T47D (cell line): ENCODE results near the gene OR2S2.
"Not testable (repeated sequence)": the region's sequence is repeated elsewhere in the genome, so short reads cannot be mapped to it uniquely, and the experiment has no call there.

Experiments
- DNase-seq, 2 experiments: peaks; one replicate each; pipeline versions ENCODE4 v3.0.0 to v3.0.0-alpha.2; 2011 to 2012; ENCODE audit warnings: low read depth in 1 of 2, low spot score in 1 of 2
- JUND ChIP-seq: IDR thresholded peaks from 2 replicates; pipeline ENCODE4 v1.6.1; 2012; ENCODE audit warnings: low read depth
- in situ Hi-C: cut with HindIII; loops from 2 replicates; pipeline ENCODE4 v1.10.0; 2016; ENCODE audit warnings: low sequenced_read_pairs, low pct_unique_long_range_greater_than_20kb

OR2S2 gene

GRCh38 chr9:35958104-35958837, at the start of gene OR2S2:
TSS of gene OR2S2 (minus strand) at chr9:35958154. CDS start at chr9:35958098, 56 bp downstream.
- DNase-seq: no peak
- no peak for TF ChIP-seq JUND
- in situ Hi-C loops: no loop called here

GRCh38 chr9:36007316-36007708, 49.4 kb upstream of the OR2S2 start:
- no peak for TF ChIP-seq JUND
- DNase-seq: no peak
- in situ Hi-C loops: no loop called here

- TF ChIP-seq JUND: no peak
- in situ Hi-C loops: no loop called here
- DNase-seq: no peak
These were observed 48.8 kb upstream of the OR2S2 start for GRCh38 chr9:36006549-36007315.

- in situ Hi-C loops: no loop called here
- DNase-seq: no peak
These were observed 47.9 kb upstream of the OR2S2 start for GRCh38 chr9:36005891-36006290.

GRCh38 chr9:35998333-35998732, 40.4 kb upstream of the OR2S2 start:
- no peak for TF ChIP-seq JUND
- in situ Hi-C loops: no loop called here
- DNase-seq: no peak

More at GRCh38 chr9:36005891-36006290, 47.9 kb upstream of the OR2S2 start:
- no peak for TF ChIP-seq JUND

GRCh38 chr9:35997016-35997415, 39.1 kb upstream of the OR2S2 start:
- in situ Hi-C loops, DNase-seq: not testable (repeated sequence)

- no peak for DNase-seq
- in situ Hi-C loops: no loop called here
- no peak for TF ChIP-seq JUND
These were observed 38.5 kb upstream of the OR2S2 start for GRCh38 chr9:35996358-35996970.

- in situ Hi-C loops: no loop called here
- TF ChIP-seq JUND: no peak
- no peak for DNase-seq
These were observed 37.0 kb upstream of the OR2S2 start for GRCh38 chr9:35994959-35995358.

GRCh38 chr9:35993976-35994720, 36.2 kb upstream of the OR2S2 start:
- no peak for DNase-seq
- in situ Hi-C loops: no loop called here
- no peak for TF ChIP-seq JUND

- DNase-seq, in situ Hi-C loops: not testable (repeated sequence)
These were observed 35.2 kb upstream of the OR2S2 start for GRCh38 chr9:35993136-35993535.

- in situ Hi-C loops: no loop called here
- no peak for TF ChIP-seq JUND
- no peak for DNase-seq
These were observed 32.2 kb upstream of the OR2S2 start for GRCh38 chr9:35990155-35990554.

- in situ Hi-C loops: no loop called here
- no peak for TF ChIP-seq JUND
- no peak for DNase-seq
These were observed 26.1 kb upstream of the OR2S2 start for GRCh38 chr9:35984021-35984420.
